ENCODE measurements around the gene CLDND2.

- no peak for TF ChIP-seq CTCF (conservative IDR thresholded peaks at IDR 0.05 in 1 of 2, IDR thresholded peaks at IDR 0.05 in 1 of 2; ENCODE audit: low read depth in 1 of 2, low read length in 2 of 2)
- no peak for TF ChIP-seq EZH2 (IDR thresholded peaks at IDR 0.05; ENCODE audit: low read length, missing control alignments)
These were observed 39.4 kb downstream of the CLDND2 start for GRCh38 chr19:51329411-51329810.

All from fibroblast of lung (primary cell).